Heart right ventricle (tissue), 16 donors: ENCODE measurements around the gene HARBI1. TPM values are rescaled to one million over a fixed set of nuclear protein-coding genes. Genes with fewer than 3 reads are reported as not detected.

Experiments
- ATAC-seq, 8 donors: fragments of 200-7000 bp; cut with Tn5 transposase; one replicate each; pipeline ENCODE4 v1.9.1; 2020; ENCODE audit warnings: mild to moderate bottlenecking in 8 of 8, moderate library complexity in 8 of 8, moderate number of reproducible peaks in 1 of 8
- DNase-seq, 2 donors: peaks; one replicate each; pipeline ENCODE4 v3.0.0-alpha.2; 2020
- H3K27ac ChIP-seq, 10 donors: fragments of 200-600 bp; sonication (generic) in 2 of 10; one replicate each; pipeline versions ENCODE4 v1.5.0 to v1.8.0; 2020 to 2022; ENCODE audit warnings: mild to moderate bottlenecking in 3 of 10
- H3K27me3 ChIP-seq, 7 donors: fragments of 200-600 bp; one replicate each; pipeline ENCODE4 v1.8.0; 2021 to 2022; ENCODE audit warnings: mild to moderate bottlenecking in 2 of 7
- H3K36me3 ChIP-seq, 9 donors: fragments of 200-600 bp; sonication (generic) in 1 of 9; one replicate each; pipeline versions ENCODE4 v1.5.0 to v1.8.0; 2020 to 2022; ENCODE audit warnings: mild to moderate bottlenecking in 2 of 9
- H3K4me1 ChIP-seq, 9 donors: fragments of 200-600 bp; sonication (generic) in 1 of 9; one replicate each; pipeline versions ENCODE4 v1.5.0 to v1.8.0; 2020 to 2022; ENCODE audit warnings: mild to moderate bottlenecking in 4 of 9
- H3K4me3 ChIP-seq, 10 donors: fragments of 200-600 bp; sonication (generic) in 2 of 10; one replicate each; pipeline versions ENCODE4 v1.5.0 to v1.8.0; 2020 to 2022; ENCODE audit warnings: mild to moderate bottlenecking in 7 of 10, moderate library complexity in 2 of 10
- H3K9me3 ChIP-seq, 11 donors: fragments of 200-600 bp in 10 of 11; sonication (generic) in 2 of 11; one replicate each; pipeline versions ENCODE4 v1.5.0 to v1.8.0; 2013 to 2022; ENCODE audit warnings: mild to moderate bottlenecking in 2 of 11, control low read depth in 1 of 11, moderate library complexity in 1 of 11
- CTCF ChIP-seq, 9 donors: fragments of 200-600 bp; sonication (generic) in 2 of 9; IDR thresholded peaks; one replicate each; pipeline versions ENCODE4 v1.5.0 to v1.8.0; 2021 to 2022; ENCODE audit warnings: antibody characterized with exemption in 9 of 9, mild to moderate bottlenecking in 5 of 9, moderate library complexity in 1 of 9
- WGBS, 2 donors: extraction: QIAGEN DNeasy Blood & Tissue Kit; methylation state at CpG; one replicate each; pipeline ENCODE4 v1.1.7; 2013; ENCODE audit warnings: inconsistent platforms in 1 of 2; 5-methylcytosine and 5-hydroxymethylcytosine counted together
- intact Hi-C, 10 donors: fragments of 100-400 bp; cut with DNase I; formaldehyde crosslinking; loops; one replicate each; pipeline versions ENCODE4 v1.11.1 to v1.14.2; 2022
- polyA plus RNA-seq, 2 donors: library from polyadenylated mRNA; stranded (reverse); fragments of 200-250 nt; gene quantifications; one replicate each; pipeline ENCODE4 v1.2.3, GENCODE V29; 2013
- total RNA-seq, 10 donors: library from RNA; stranded (reverse); fragmentation: NEBNext Ultra II Directional in 3 of 10; extraction: Animal tissue kit (Norgen Biotek cat#: 25700) in 3 of 10; gene quantifications; one replicate each; pipeline versions ENCODE4 v1.2.1 to v1.2.4, GENCODE V29; 2021 to 2023
- donor health status: Arrhythmogenic right ventricular cardiomyopathy.
- donor health status: ischemic (EF 13 %, LVEDD 7.1; RV severe dilation, severe dysfunction).
- donor health status: healthy with polysubstance abuse.
- donor health status: DM: no; HTN: yes; CAD: no.
- donor health status: DM: no; HTN: no; CAD: no.
- donor health status: ischemic (EF 25% LVEDD 6.9; RV normal size, moderate dysfunction).
- donor health status: ischemic (EF 25% LVEDD 5.7; RV mildly dilated, moderate dysfunction).
- donor health status: healthy.
- donor health status: DM: yes; HTN: yes; CAD: no.
- donor health status: Ischemic cardiomyopathy.
- donor health status: ischemic (EF 35%, LVEDD 5.7; RV mildly dilated, moderate dysfunction).
- donor health status: nonischemic (EF 11% LVEDD 7.7; RV severe dilation, severe dysfunction).
- donor health status: DM: yes; HTN: yes; CAD: no.
- donor health status: PGD.
- donor health status: ischemic (EF 29% LVEDD 5.4; RV normal size, mild dysfunction).
- donor health status: nonischemic (EF 23%, LVEDD 6.1; RV moderate dilation, normal function).

The HARBI1 gene
- total and polyA plus RNA-seq, 12 donors = 1.7 to 4.4 (median 3.0) TPM

GRCh38 chr11:46664612-46665011 lies 47.6 kb upstream of the HARBI1 start:
- Histone ChIP-seq H3K27me3 (no peaks in the 10 kb centered on the region), H3K27ac (peak overlapping the region; percentile 29 to 82 (median 66)), H3K36me3 (peaks cover 0 to 100% (median 44%) of the 10 kb centered on the region in 9 donors), H3K9me3 (no peaks in the 10 kb centered on the region), H3K4me1 (peaks cover 10 to 63% (median 31%) of the 10 kb centered on the region in 9 donors), H3K4me3 (no peak overlapping the region)
- no peak for TF ChIP-seq CTCF (IDR thresholded peaks at IDR 0.05)
- intact Hi-C loops = loop anchor here in 1 of 10 donors (5.0 kb wide), 1 partner anchor 47 kb away; the partner anchor contains the start of genes ATG13 and HARBI1
- 49 to 53% methylated on average over 6 of the region's 6 CpGs for WGBS, 2 donors
- ATAC-seq (peak in 6 of 8 donors; percentile 7 to 48 (median 26)), DNase-seq (no peak)

GRCh38 chr11:46663277-46663940 lies 46.4 kb upstream of the HARBI1 start:
- intact Hi-C loops = no loop called here
- Histone ChIP-seq H3K4me1 (peaks cover 13 to 56% (median 29%) of the 10 kb centered on the region in 9 donors), H3K27me3 (no peaks in the 10 kb centered on the region), H3K9me3 (no peaks in the 10 kb centered on the region), H3K36me3 (peaks cover 0 to 100% (median 44%) of the 10 kb centered on the region in 9 donors), H3K27ac (peak overlapping the region in 8 of 10 donors; percentile 5 to 82 (median 58)), H3K4me3 (no peak overlapping the region)
- WGBS, 2 donors = 80 to 86% methylated on average over 4 of the region's 4 CpGs
- TF ChIP-seq CTCF (IDR thresholded peaks at IDR 0.05) = no peak
- no peak for ATAC-seq
- no peak for DNase-seq

- no peak overlapping the region for H3K4me3 ChIP-seq
- H3K27me3 ChIP-seq = no peaks in the 10 kb centered on the region
- no peak for DNase-seq
- TF ChIP-seq CTCF (IDR thresholded peaks at IDR 0.05) = no peak
- peaks cover 0 to 100% (median 44%) of the 10 kb centered on the region in 9 donors for H3K36me3 ChIP-seq
- H3K4me1 ChIP-seq = peaks cover 15 to 50% (median 32%) of the 10 kb centered on the region in 9 donors
- H3K27ac ChIP-seq = peak overlapping the region in 2 of 10 donors; percentile 26 to 82
- intact Hi-C loops = no loop called here
- H3K9me3 ChIP-seq = no peaks in the 10 kb centered on the region
- no peak for ATAC-seq
Measured at GRCh38 chr11:46662366-46662765, 45.3 kb upstream of the HARBI1 start.

GRCh38 chr11:46661836-46662235 lies 44.8 kb upstream of the HARBI1 start:
- TF ChIP-seq CTCF (IDR thresholded peaks at IDR 0.05) = no peak
- DNase-seq = no peak
- H3K9me3 ChIP-seq = no peaks in the 10 kb centered on the region
- intact Hi-C loops = no loop called here
- peaks cover 9 to 47% (median 28%) of the 10 kb centered on the region in 9 donors for H3K4me1 ChIP-seq
- peak overlapping the region in 3 of 10 donors; percentile 26 to 47 (median 32) for H3K27ac ChIP-seq
- no peak overlapping the region for H3K4me3 ChIP-seq
- H3K36me3 ChIP-seq = peaks cover 0 to 100% (median 44%) of the 10 kb centered on the region in 9 donors
- H3K27me3 ChIP-seq = no peaks in the 10 kb centered on the region
- ATAC-seq = no peak
